ENCODE data around the gene EFTUD2. TPM values are rescaled to one million over a fixed set of nuclear protein-coding genes. Genes with fewer than 3 reads are reported as not detected.

EFTUD2 gene
- total RNA-seq, 1 donor from 2014 or later = 140 TPM

DNA sequence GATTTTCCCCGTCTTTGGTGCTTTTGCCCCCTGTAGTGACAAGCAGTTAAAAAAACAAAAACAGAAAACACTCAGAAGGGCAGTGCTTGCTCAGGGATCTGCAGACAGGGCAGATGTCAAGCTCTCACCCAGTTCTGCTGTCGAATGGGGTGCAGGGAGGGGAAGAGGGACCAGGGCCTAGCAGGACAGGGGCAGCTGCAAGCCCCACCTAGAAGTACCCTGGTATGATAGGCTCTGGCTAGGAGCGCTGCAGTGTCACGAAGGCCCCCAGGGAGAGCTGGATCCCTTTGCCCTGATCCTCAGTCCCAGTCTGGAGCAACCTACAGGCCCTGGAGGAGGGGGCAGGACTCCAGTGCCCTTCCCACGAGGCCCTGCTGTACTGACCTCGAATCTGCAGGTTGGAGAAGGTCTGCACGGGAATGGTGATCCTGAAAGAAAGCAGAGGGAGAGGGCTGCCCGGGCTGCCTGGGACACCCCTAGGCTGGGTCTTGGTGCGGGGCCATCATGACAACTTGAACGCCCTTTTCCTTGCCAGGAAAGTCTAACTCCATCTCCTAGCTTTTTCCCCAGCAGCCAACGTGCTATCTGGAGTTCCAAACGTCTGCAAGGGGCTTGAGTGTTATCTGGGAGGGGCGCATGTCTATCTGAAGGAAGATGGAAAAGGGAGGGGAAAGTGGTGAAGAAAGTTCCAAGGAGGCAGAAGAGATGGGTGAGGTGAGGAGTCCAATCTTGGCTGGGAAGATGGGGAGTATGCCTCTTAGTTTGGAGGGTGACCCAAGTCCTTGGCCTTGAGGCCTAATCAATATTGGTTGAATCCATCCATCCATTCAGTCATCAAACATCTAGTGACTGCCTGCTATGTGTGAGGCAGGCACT is 11.2 kb upstream of the EFTUD2 start:
- no peak for DNase-seq (ENCODE audit: low spot score)

DNA sequence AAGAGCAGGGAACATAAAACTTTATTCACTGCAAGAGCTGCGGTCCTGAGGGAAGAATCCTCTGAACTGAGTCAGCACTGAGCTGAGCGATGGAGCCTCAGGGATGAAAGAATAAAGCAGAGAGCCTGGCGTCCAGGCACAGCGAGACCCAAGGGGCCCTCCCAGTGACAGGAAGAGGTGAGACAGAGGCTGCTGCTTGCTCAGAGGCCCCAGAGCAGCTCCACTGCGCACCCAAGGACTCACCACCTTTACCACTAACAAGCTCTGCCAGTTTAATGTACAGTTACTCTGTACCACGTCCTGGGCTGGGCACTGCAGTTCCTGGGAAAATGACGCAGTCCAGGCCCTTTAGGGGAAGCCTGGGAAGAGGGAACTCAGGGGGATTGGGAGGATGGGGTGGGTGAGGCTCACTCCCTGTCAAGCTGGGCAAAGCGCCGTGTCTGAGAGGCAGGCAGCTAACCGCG is 10.5 kb upstream of the EFTUD2 start:
- DNase-seq (ENCODE audit: low spot score) = no peak

DNA sequence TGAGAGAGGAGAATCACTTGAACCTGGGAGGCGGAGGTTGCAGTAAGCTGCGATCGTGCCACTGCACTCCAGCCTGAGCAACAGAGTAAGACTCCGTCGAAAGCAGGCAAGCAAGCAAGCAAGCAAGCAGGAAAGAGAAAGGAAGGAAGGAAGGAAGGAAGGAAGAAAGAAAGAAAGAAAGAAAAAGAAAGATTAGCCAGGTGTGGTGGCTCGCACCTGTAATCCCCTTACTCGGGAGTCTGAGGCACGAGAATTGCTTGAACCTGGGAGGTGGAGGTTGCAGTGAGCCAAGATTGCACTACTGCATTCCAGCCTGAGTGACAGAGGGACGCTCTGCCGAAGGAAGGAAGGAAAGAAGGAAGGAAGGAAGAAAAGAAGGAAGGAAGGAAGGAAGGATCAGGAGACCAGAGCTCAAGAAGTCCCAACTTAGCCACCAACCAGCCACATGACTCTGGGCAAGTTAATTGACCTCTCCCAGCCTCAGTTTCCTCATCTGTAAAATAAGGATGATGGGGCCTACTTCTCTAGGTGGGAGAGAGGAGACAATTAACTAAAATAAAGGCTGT is 9.6 kb upstream of the EFTUD2 start:
- DNase-seq (ENCODE audit: low spot score) = no peak

DNA sequence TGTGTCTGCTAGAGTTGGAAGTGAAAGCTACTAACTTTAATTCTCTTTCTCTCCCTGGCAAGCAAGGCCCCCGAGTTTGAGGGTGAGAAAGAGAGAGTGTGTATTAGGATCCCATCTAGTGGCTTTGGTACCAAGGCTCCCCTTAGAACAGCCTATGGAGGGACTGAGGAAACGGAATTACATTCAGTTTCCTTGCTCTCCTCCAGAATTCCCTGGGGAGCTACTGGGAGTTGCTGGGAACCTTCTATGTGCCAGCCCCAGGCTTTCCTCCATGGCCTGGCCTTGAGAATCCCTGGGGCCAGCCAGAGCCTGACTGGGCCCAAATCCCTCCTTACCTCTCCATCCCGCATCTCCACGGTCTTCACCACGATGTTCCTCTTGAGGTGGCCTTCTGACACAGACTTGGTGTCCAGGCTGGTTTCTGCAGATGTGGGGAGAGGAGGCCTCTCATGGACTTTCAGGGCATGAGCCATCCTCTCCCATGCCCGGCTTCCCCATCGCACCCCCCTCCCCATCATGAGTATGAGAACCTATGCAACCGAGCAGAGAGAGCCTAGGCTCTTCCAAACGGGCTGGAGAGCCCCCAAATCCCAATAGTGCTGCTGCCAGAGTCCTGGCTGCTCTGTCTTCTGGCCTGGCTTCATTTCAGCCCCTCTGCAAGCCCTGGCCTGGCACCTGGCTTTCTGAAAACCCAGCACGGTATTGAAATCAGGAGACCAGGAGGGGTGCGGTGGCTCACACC is 8.7 kb upstream of the EFTUD2 start:
- no peak for DNase-seq (ENCODE audit: low spot score)

DNA sequence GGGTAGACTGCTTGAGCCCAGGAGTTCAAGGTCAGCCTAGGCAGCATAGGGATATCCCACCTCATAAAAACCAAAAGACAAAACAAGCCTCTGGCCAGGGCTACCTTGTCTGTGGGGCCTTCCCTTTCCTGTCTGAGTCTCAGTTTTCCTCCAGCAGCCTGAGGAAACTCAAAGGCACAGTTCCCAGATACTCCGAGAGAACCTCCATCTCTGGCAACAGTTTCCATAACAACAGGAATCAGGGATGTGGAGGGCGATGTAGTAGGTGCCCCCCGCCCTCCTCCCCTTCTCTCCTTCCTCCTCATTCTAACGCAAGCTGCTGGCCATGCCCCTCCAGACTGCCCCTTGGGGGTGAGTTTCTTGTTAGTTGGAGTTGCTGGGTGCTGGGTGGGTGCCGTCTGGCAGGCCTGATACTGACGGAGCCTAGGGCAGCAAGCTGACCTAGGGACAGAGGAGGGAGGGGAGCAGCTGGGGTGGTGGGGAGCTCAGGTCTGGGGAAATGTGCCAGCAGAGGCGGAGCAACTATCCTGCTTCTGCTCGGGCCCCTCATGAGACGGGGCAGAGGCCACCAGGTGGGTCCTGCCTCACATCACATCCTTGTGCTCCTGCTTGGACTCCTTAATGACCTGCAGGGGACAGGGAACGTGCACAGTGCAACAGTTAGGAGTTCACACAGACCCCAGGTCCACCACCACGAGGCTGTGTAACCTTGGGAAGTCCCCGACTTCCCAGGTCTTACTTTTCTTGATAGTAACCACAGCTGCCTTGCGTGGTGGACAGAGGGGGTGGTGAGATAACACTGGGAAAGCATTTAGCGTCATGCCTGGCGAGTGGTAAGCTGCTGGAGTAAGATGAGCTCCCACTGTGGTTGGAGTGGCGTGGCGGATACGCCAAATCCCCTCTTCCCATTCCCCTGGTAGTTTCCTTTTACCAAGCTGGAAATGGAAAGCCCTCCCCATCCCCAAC is 7.8 kb upstream of the EFTUD2 start:
- no peak for DNase-seq (ENCODE audit: low spot score)

DNA sequence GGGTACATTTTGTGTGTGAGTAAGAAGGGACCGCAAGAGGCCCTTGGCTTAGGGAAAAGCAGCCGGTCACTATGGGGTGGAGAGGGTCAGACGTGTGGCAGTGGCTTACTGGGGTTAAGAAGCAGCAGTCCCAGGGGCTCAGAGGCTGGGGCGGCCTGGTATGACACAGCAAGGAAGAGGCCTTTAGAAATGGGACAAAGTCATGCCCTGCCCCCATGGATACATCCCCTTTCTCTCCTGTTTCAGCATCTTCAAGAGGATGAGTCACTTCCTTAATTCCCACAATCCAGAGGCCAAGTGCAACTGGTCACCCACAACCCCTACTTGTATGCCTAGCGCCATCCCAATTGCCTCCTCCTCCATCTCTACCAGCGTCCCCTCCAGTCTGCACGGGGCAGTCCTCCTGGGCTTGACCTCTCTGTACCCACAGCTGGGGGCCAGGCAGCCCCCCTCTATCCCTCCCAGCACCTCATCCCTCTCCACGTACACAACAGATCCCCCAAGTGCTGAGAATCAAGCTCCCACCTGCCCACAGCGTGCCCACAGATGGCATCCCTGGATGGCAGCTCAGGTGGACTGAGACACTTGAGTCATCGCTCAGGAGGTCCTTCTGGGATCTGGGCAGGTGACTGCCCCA is 6.9 kb upstream of the EFTUD2 start:
- no peak for DNase-seq (ENCODE audit: low spot score)

DNA sequence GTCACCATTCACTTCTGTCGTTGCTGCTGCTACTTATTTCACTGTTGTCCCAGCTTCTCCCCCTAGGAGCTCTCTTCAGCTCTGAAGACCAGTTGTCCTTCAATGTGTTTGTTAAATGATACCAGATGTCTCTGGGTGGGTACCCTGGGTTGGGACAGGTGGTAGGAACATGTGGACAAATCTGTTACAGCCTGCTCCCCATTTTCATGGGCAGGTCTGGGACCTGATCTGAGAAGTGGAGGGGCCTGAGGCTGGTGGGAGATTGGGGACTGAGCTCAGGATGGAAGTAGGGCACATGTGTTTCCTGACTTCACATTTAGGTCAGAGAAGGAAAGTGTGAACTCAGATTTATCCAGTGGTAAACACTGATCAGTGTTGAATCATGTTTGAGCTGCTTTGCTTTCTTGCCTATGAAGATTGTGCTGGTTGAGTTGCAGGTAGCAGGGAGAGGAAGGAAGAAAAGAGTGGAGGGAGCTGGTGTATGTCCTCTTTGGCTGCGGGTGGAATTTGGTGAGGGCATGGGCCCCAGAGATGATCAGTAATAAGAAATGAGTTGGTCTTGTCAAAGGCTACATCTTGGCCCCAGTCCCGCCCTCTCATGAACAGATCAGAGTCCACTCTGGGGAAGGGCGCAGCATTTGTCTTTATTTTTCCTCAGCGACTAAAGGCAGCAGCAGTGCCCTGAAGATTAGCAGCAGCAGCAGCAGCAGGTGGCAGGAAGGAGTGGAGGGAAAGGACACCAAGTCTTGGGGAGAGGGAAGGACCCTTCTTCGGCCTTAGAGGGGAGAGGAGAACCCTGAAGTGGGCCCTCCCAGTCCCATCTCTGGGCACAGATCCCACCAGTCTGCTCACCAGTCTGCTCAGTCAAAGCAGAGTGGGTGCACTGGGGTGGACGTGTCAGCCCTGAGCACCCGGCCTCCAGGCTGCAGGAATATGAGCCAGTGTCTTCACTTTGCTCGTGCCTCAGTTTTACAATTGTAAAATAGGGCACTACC is 6.1 kb upstream of the EFTUD2 start:
- no peak for DNase-seq (ENCODE audit: low spot score)

DNA sequence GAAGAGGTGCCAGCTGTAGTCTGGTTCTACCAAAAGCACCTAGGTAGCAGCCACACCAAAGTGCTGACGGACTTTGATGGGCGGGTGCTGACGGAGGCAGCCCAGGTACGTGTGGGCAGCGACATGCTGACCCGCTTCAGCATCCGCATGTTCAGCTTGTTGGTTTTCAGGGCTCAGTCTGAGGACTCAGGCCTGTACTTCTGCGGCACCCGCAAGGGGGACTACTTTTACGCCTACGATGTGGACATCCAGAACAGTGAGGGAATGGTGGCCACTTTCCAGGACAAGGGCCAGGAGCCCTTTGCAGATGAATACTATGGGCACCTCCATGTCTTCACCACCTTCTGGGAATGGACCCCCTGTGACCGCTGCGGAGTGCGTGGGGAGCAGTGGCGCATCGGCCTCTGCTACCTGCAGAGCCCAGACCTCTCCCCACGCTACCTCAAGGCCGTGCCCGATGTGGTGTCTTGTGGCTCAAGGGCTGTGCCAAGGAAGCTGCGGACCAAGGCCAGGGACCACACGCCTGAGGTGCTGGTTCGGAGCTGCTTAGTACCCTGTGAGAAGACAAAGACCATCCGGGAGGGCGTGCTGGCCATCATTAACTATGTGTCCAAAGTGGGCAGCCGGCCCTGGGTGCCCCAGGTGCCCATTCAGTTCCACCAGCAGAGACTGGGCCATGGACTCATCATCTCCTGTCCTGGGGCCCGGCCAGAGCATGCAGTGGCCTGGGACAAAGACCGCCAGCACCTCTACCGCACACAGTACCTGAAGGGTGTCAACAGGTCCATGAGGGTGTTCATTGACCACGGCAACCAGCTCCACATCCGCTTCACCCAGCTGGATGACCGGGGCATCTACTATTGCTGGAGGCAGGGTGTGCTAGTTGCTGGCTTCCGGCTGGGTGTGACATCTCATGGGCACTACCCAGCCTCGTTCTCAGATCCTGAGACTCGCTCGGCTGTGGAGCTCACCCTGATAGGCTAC is 5.0 kb upstream of the EFTUD2 start:
- no peak for DNase-seq (ENCODE audit: low spot score)

DNA sequence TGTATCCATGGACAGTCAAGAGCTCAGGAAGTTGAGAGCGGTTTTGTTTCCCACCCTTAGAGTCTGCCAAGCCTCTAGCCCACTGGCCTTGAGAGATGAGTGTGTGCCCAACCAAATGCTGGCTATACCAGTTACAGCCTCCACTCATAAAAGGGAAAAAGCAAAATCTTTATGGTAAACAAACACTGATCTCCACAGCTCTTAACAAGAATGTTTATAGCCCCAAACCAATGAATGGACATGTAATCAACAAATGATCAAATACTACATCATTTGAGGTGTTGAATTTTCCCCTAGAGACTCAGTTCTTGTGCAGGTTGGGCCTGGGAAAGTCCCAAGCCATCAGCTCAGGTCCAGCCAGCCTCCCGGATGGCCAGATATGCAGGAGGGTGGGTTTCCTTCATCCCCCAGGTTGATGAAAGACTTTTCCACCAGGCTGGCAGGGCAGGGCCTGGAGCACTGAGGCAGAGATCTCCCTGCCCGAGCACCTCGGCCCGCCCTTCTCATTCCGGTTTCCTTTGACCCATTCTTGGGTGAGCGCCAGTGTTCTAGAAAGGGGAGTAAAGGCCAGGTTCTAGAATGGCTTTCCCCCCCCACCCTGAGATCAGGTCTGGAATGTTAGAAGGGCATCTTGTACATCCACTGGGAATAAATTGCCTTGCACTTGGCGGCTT is 3.9 kb upstream of the EFTUD2 start:
- DNase-seq (ENCODE audit: low spot score) = no peak

DNA sequence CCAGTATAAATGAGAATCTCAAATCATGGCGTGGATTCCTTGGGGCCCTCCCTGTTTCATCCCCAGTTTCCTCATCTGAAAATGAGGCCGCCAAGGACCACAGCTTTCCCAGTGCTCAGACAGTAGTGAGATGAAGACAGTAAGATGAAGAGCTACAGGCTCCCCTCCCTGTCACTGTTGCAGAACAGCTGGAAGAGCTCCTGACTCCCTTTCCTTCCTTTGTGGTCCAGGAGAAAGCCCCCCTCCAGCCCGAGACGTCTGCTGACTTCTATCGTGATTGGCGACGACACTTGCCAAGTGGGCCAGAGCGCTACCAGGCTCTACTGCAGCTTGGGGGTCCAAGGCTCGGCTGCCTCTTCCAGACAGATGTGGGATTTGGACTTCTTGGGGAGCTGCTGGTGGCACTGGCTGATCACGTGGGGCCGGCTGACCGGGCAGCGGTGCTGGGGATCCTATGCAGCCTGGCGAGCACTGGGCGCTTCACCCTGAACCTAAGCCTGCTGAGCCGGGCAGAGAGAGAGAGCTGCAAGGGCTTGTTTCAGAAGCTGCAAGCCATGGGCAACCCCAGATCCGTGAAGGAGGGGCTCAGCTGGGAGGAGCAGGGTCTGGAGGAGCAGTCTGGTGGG is 3.0 kb upstream of the EFTUD2 start:
- no peak for DNase-seq (ENCODE audit: low spot score)

DNA sequence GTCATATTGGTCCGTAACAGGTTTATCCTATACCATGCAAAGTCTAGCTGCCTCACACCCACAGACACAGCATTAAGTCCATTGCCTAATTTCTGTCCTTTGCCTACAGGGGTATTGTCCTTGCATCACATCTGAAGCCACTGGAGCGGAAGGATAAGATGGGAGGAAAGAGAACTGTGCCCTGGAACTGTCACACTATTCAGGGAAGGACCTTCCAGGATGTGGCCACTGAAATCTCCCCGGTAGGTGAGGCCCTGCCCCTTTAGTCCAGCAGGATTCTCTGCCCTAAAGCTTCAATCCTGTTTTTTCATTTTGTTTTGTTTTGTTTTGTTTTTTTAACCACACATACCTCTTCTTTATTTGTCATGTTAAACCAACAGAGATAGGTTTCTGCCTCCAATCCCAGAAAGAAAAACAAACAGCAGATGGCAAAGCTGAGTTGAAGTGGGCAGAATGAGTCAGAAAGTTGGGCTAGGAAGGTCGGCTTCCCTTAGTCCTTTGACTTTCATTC is 2.2 kb upstream of the EFTUD2 start:
- no peak for DNase-seq (ENCODE audit: low spot score)

DNA sequence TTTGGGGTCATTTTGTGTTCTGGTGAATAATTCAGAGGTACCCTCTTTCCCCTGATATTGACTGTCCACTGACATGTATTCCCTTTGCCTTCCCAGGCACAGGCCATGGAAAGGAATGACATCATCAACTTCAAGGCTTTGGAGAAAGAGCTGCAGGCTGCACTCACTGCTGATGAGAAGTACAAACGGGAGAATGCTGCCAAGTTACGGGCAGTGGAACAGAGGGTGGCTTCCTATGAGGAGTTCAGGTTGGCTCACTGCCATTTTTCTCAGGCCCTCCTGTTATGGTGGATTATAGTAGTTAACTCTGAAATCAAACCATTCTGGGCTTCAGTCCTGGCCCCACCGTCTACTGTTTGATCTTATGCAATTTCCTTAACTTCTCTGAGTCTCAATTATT is 1.6 kb upstream of the EFTUD2 start:
- no peak for DNase-seq (ENCODE audit: low spot score)

DNA sequence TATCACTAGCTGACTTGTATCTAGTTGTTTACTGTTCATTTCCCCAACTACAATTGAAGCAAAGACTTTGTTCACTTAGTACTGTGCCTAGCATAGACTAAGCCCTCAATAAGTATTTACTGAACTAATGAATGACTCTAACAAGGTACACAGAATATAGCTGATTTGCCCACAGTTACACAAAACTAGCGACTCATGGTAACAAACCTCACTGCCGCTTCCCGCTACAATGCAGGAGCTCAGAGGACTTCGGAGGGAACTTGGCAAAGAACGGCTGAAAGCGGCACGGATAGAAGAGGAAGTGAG is 524 bp downstream of the EFTUD2 start:
- DNase-seq (ENCODE audit: low spot score) = no peak

DNA sequence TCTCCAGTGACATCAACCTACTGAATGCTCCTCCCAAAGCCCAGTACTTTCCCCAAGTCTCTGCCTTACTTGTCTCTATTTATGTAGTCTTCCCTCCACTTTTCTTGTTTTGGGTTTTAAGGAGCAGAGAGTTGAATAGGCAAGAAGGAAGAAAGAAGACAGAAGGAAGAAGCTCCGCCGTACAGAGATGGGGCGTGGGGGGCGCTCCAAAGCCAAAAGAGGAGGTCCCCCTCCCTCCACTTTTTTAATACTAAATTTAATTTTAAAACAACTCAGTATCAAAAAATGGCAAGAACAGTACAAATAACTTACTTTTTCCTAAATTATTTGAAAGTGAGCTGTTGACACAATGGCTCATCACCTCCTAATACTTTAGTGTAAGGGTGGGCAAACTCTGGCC is 4.6 kb downstream of the EFTUD2 start:
- no peak for DNase-seq (ENCODE audit: low spot score)

DNA sequence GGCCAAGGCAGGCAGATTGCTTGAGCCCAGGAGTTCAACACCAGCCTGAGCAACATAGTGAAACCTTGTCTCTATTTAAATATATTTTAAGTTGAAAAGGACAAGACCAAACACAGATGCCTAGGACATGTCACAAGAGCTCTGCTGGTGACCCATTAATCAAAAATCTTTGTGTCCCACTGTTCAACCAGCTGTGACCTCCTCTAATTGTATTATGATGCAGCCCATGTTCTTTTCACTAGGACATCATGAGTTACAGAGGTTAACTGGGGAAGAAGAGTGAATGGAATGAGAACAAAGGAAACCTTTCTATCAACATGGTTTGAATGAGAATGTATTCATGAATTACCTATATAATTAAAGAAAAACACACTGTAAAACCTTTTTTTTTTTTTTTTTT is 7.0 kb downstream of the EFTUD2 start:
- no peak for DNase-seq (ENCODE audit: low spot score)

DNA sequence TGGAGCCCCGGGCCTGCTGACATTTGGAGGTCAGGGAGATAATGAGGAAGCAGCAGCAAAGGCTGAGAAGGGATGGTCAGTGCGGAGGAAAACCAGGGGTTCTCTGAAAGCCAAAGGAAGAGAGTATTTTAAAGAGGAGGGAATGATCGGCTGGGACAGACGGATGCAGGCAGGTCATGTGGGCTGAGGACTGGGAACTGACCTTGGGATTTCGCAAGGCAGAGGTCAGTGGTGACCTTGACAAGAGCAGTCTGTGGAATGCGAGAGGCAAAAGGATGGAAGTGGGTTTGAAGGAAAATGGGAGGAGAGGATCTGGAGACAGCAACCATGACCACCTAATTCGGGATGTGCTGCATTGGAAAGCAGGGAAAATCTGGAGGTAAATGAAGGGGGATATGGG is 10.2 kb downstream of the EFTUD2 start:
- no peak for DNase-seq (ENCODE audit: low spot score)

All from ureter (tissue), 1 donor.